SKM-1 treated with dmso at 0.1 percent for 144 hours (cell line): ENCODE data around the gene DNAH10.

ENCODE experiments used
- DNase-seq: peaks from one replicate; lab custom pipeline; 2025; ENCODE audit not compliant: unreplicated experiment; lab: John Stamatoyannopoulos, UW

DNAH10 gene

GRCh38 chr12:123931686-123932321, 169.7 kb downstream of the DNAH10 start:
- DNase-seq, result no peak

- DNase-seq, result no peak
Measured at GRCh38 chr12:123933214-123933613, 171.1 kb downstream of the DNAH10 start.

- no peak for DNase-seq
Measured at GRCh38 chr12:123934016-123934620, 172.0 kb downstream of the DNAH10 start.

GRCh38 chr12:123934829-123935228, 172.7 kb downstream of the DNAH10 start:
- no peak for DNase-seq

- DNase-seq, result no peak
Measured at GRCh38 chr12:123935956-123936355, 173.9 kb downstream of the DNAH10 start.

- no peak for DNase-seq
Measured at GRCh38 chr12:123936471-123936870, 174.4 kb downstream of the DNAH10 start.

- DNase-seq, result no peak
Measured at GRCh38 chr12:123936956-123937706, 175.0 kb downstream of the DNAH10 start.

- no peak for DNase-seq
Measured at GRCh38 chr12:123937707-123938591, 175.8 kb downstream of the DNAH10 start.

GRCh38 chr12:123938679-123939480, 176.8 kb downstream of the DNAH10 start:
- no peak for DNase-seq

- no peak for DNase-seq
Measured at GRCh38 chr12:123939716-123940626, 177.9 kb downstream of the DNAH10 start.

- no peak for DNase-seq
Measured at GRCh38 chr12:123940627-123940966, 178.5 kb downstream of the DNAH10 start.

- DNase-seq, result no peak
Measured at GRCh38 chr12:123941000-123941399, 178.9 kb downstream of the DNAH10 start.

- peak; percentile 65 for DNase-seq
Measured at GRCh38 chr12:123941624-123942237, 179.6 kb downstream of the DNAH10 start.

- DNase-seq, result no peak
Measured at GRCh38 chr12:123942238-123942653, 180.1 kb downstream of the DNAH10 start.

- DNase-seq, result no peak
Measured at GRCh38 chr12:123942911-123943648, 181.0 kb downstream of the DNAH10 start.

- DNase-seq, result no peak
Measured at GRCh38 chr12:123943816-123944215, 181.7 kb downstream of the DNAH10 start.

- DNase-seq, result no peak
Measured at GRCh38 chr12:123944696-123945095, 182.6 kb downstream of the DNAH10 start.
